Measurements from ENCODE around the gene ACOX1.

- no peak for TF ChIP-seq MAX (IDR thresholded peaks at IDR 0.05)
- TF ChIP-seq CTCF (IDR thresholded peaks at IDR 0.05; ENCODE audit: low read depth, low read length, missing input control): no peak
- no peak for TF ChIP-seq TAF1 (conservative IDR thresholded peaks at IDR 0.05)
- no peak for TF ChIP-seq REST (IDR thresholded peaks at IDR 0.05)
- no peak for TF ChIP-seq ATF3 (IDR thresholded peaks at IDR 0.05)
- TF ChIP-seq RAD21 (IDR thresholded peaks at IDR 0.05): no peak
- TF ChIP-seq ZBTB33 (IDR thresholded peaks at IDR 0.05): no peak
- TF ChIP-seq GABPA (IDR thresholded peaks at IDR 0.05 in 1 of 2, conservative IDR thresholded peaks at IDR 0.05 in 1 of 2): no peak
- no peak for TF ChIP-seq FOXA1 (IDR thresholded peaks at IDR 0.05)
- TF ChIP-seq EGR1 (IDR thresholded peaks at IDR 0.05; ENCODE audit: low read depth in 2 of 2): no peak
- TF ChIP-seq YY1 (IDR thresholded peaks at IDR 0.05): no peak
- TF ChIP-seq JUND (IDR thresholded peaks at IDR 0.05): no peak
- TF ChIP-seq SP1 (IDR thresholded peaks at IDR 0.05): no peak
Observed at GRCh38 chr17:75917917-75918445, 61.0 kb downstream of the ACOX1 start.
